Ovary (tissue), 3 donors: ENCODE measurements around the gene FBXO9.

ENCODE experiments used
- POLR2A ChIP-seq: fragments of 450-650 bp; IDR thresholded peaks from one replicate; pipeline ENCODE4 v1.6.1; 2017; ENCODE audit warnings: antibody characterized with exemption, mild to moderate bottlenecking, moderate library complexity
- TF ChIP-seq, protein P1 (sequence below), 3 donors: fragments of 450-650 bp in 2 of 3; fragments of 200-600 bp in 1 of 3; IDR thresholded peaks; one replicate each; pipeline versions ENCODE4 v1.5.1 to v1.8.0; 2016 to 2022; ENCODE audit warnings: antibody characterized with exemption in 3 of 3, mild to moderate bottlenecking in 1 of 3
- donor health status: DM: no; HTN: no; CAD: no.

DNA sequence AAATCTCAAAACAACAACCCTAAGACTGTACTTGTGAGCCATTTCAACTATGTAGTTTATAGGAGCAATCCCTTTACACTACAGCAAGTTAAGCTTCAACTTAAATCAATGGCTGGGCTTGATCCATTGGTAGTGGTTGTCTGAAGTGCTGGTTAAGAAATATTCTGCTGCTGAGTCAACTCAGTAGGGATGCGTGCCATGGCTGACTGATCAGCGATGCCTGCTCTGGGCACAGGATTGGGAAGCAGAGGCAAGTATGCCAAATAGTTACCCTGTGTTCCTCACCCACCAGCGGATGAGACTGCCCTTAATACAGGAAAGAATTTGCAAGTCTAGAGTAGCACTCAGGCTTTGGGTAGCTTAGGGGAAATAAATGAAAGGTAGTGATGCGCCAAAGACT, 41.9 kb downstream of the FBXO9 start:
- TF ChIP-seq, protein P1, sequence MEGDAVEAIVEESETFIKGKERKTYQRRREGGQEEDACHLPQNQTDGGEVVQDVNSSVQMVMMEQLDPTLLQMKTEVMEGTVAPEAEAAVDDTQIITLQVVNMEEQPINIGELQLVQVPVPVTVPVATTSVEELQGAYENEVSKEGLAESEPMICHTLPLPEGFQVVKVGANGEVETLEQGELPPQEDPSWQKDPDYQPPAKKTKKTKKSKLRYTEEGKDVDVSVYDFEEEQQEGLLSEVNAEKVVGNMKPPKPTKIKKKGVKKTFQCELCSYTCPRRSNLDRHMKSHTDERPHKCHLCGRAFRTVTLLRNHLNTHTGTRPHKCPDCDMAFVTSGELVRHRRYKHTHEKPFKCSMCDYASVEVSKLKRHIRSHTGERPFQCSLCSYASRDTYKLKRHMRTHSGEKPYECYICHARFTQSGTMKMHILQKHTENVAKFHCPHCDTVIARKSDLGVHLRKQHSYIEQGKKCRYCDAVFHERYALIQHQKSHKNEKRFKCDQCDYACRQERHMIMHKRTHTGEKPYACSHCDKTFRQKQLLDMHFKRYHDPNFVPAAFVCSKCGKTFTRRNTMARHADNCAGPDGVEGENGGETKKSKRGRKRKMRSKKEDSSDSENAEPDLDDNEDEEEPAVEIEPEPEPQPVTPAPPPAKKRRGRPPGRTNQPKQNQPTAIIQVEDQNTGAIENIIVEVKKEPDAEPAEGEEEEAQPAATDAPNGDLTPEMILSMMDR (IDR thresholded peaks at IDR 0.05) = no peak
- TF ChIP-seq POLR2A = no peak
